Psoas muscle (tissue), 8 donors: ENCODE data around the gene PCDH9. TPM values are rescaled to one million over a fixed set of nuclear protein-coding genes. Genes with fewer than 3 reads are reported as not detected.
A peak's percentile ranks its signal among the peaks of the same experiment; 100 is the strongest.

Experiments used
- ATAC-seq, 4 donors: fragments of 200-7000 bp; cut with Tn5 transposase; one replicate each; pipeline ENCODE4 v1.9.1; 2020; ENCODE audit warnings: moderate library complexity in 3 of 4, mild to moderate bottlenecking in 2 of 4
- DNase-seq, 2 donors: peaks; one replicate each; pipeline ENCODE4 v3.0.0-alpha.2; 2020
- H3K27ac ChIP-seq: fragments of 200-600 bp; one replicate; pipeline ENCODE4 v1.8.0; 2022
- H3K27me3 ChIP-seq, 3 donors: fragments of 200-600 bp in 1 of 3; one replicate each; pipeline versions ENCODE4 v1.6.1 to v1.8.0; 2013 to 2022; ENCODE audit warnings: low read length in 2 of 3, mild to moderate bottlenecking in 2 of 3, moderate library complexity in 1 of 3; ENCODE audit not compliant: insufficient read depth in 3 of 3
- H3K36me3 ChIP-seq, 2 donors: fragments of 200-600 bp in 1 of 2; one replicate each; pipeline versions ENCODE4 v1.6.1 to v1.8.0; 2013 to 2022; ENCODE audit warnings: low read depth in 1 of 2, mild to moderate bottlenecking in 1 of 2, moderate library complexity in 1 of 2; ENCODE audit not compliant: insufficient read depth in 1 of 2
- H3K4me1 ChIP-seq: fragments of 200-600 bp; one replicate; pipeline ENCODE4 v1.8.0; 2022
- H3K4me3 ChIP-seq: fragments of 200-600 bp; one replicate; pipeline ENCODE4 v1.8.0; 2022; ENCODE audit warnings: mild to moderate bottlenecking
- H3K9me3 ChIP-seq: fragments of 200-600 bp; one replicate; pipeline ENCODE4 v1.8.0; 2022
- WGBS, 3 donors: extraction: QIAGEN DNeasy Blood & Tissue Kit; methylation state at CpG; one replicate each; pipeline versions ENCODE4 v1.1.6 to v1.1.7; 2013; 5-methylcytosine and 5-hydroxymethylcytosine counted together
- intact Hi-C, 2 donors: fragments of 100-400 bp; cut with DNase I; formaldehyde crosslinking; loops; one replicate each; pipeline versions ENCODE4 v1.11.0 to v1.14.2; 2022
- polyA plus RNA-seq, 3 donors: library from polyadenylated mRNA; stranded (reverse); fragments of 200-250 nt; gene quantifications; one replicate each; pipeline ENCODE4 v1.2.3, GENCODE V29; 2013
- total RNA-seq, 4 donors: library from RNA; stranded (reverse); fragmentation: NEBNext Ultra II Directional in 2 of 4; extraction: Animal tissue kit (Norgen Biotek cat#: 25700) in 2 of 4; gene quantifications; one replicate each; pipeline versions ENCODE4 v1.2.1 to v1.2.4, GENCODE V29; 2021 to 2023
- TF ChIP-seq, protein P1 (sequence below): fragments of 200-600 bp; IDR thresholded peaks from one replicate; pipeline ENCODE4 v1.8.0; 2022; ENCODE audit warnings: antibody characterized with exemption
- donor health status: healthy with polysubstance abuse.
- donor health status: DM: no; HTN: no; CAD: no; lungs with moderate emphysema.
- donor health status: Bipolar disorder and iron deficiency.
- donor health status: healthy.
- donor health status: DM: yes; HTN: yes; CAD: no.
- donor health status: DM: no; HTN: no; CAD: no.
- donor health status: DM: no; HTN: no; CAD: no.
- donor health status: DM: yes; HTN: yes; CAD: no.

PCDH9 gene
- total and polyA plus RNA-seq, 7 donors: 0.27 to 4.9 (median 2.1) TPM

DNA sequence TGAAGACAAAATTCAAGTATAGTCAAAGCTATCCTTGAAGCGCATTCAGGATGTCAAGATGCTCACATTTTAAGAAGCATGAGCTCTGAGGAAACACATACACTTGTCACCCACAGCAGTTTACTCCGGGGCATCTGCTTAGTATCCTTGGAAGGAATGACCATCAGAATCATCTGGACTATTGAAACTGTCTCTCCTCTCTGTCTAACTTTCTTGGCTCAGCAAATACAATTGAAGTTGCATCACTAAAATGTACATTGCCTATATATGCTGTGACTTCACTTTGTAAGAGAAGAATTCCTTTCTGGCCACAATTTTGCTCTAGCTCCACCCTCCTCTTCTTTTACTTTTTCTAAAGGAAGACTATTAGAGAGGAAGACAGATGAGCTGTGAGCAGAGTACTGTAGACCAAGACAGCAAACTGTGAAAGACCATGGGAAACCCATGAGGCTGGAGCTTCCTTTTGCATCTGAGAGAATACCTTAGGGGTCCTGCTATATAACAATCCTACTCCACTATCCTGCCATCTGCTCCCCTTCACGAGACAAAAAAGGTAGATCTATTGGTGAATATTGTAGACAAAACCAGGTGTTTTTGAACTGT lies 906.3 kb downstream of the PCDH9 start:
- intact Hi-C loops: no loop called here
- Histone ChIP-seq H3K27me3 (no peaks in the 10 kb centered on the region), H3K9me3 (no peaks in the 10 kb centered on the region), H3K4me3 (no peak overlapping the region), H3K27ac (no peak overlapping the region), H3K4me1 (no peaks in the 10 kb centered on the region), H3K36me3 (no peaks in the 10 kb centered on the region)
- no peak for ATAC-seq
- WGBS, 3 donors: 80 to 87% (median 83%) methylated on average over 3 of the region's 3 CpGs
- DNase-seq: no peak
- TF ChIP-seq, protein P1, sequence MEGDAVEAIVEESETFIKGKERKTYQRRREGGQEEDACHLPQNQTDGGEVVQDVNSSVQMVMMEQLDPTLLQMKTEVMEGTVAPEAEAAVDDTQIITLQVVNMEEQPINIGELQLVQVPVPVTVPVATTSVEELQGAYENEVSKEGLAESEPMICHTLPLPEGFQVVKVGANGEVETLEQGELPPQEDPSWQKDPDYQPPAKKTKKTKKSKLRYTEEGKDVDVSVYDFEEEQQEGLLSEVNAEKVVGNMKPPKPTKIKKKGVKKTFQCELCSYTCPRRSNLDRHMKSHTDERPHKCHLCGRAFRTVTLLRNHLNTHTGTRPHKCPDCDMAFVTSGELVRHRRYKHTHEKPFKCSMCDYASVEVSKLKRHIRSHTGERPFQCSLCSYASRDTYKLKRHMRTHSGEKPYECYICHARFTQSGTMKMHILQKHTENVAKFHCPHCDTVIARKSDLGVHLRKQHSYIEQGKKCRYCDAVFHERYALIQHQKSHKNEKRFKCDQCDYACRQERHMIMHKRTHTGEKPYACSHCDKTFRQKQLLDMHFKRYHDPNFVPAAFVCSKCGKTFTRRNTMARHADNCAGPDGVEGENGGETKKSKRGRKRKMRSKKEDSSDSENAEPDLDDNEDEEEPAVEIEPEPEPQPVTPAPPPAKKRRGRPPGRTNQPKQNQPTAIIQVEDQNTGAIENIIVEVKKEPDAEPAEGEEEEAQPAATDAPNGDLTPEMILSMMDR: no peak

DNA sequence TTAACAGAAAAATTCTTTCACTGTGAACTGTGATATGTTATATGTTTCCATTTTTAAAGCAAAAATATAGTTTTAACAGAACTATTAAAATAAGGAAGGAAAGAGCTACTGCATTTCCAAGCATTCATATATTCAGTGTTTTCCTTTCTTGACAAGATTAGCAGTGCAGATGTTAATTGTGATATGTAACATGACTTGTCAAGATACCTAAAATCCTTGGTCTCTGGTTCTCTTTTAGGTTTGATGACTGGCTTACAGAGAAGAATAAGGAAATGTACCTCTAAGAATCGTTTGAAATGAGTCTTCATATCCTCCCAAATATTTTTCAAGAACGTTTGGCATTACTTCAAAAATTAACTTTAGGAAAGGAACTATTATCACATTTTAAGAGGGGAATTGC lies 907.2 kb downstream of the PCDH9 start:
- Histone ChIP-seq H3K36me3 (no peaks in the 10 kb centered on the region), H3K4me3 (no peak overlapping the region), H3K4me1 (no peaks in the 10 kb centered on the region), H3K9me3 (no peaks in the 10 kb centered on the region), H3K27me3 (no peaks in the 10 kb centered on the region), H3K27ac (no peak overlapping the region)
- ATAC-seq (no peak), DNase-seq (no peak)
- intact Hi-C loops: no loop called here
- TF ChIP-seq, protein P1: no peak
- WGBS, 3 donors: 30 to 35% (median 31%) methylated on average over 2 of the region's 2 CpGs

DNA sequence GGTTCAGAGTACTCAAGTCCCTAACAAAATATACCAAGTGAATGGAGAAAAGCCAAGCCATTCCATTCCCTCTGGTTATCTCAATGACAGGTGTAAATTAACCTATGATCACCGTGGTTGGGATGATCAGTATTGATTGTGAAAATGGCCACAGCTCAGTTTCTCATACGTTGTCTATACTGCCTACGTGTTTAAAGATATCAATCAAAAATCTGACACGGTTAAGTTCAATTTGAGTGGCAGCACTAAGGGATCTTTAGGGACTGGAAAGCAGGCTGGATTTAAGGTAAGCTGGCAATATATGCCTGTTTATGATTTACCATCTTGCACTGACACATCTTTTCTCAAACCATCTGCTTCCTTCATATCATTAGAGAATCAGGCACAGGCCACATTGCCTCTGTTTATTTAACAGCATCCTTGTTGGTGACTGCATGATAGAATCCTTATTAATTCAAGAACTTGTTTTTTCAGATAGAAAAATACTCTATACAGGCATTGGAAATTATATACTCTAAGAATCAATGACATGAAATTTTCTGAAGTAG lies 907.9 kb downstream of the PCDH9 start:
- Histone ChIP-seq H3K4me1 (no peaks in the 10 kb centered on the region), H3K27ac (no peak overlapping the region), H3K27me3 (no peaks in the 10 kb centered on the region), H3K4me3 (no peak overlapping the region), H3K9me3 (no peaks in the 10 kb centered on the region), H3K36me3 (no peaks in the 10 kb centered on the region)
- TF ChIP-seq, protein P1: no peak
- DNase-seq (no peak), ATAC-seq (no peak)
- intact Hi-C loops: no loop called here
- 72 to 82% (median 76%) methylated on average over 4 of the region's 4 CpGs for WGBS, 3 donors

DNA sequence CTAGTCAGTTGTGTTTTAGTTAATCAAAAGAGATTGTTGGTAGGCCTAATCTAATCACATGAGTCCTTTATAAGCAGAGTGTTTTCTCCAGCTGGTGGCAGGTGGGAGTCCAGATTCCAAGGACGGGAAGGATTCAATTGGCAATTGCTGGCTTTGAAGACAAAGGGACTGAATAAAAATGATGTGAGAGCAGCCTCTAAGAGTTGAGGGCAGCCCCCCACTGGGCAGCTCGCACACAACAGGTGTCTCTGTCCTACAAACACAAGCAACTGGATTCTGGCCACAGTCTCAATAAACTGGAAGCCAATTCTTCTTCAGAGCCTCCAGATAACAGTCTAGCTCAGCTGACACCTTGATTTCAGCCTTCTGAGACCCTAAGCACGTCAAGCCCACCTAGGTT lies 915.2 kb downstream of the PCDH9 start:
- WGBS, 3 donors: 37 to 61% (median 43%) methylated on average over 3 of the region's 3 CpGs
- TF ChIP-seq, protein P1: no peak
- H3K4me1 ChIP-seq: no peaks in the 10 kb centered on the region
- no peaks in the 10 kb centered on the region for H3K9me3 ChIP-seq
- DNase-seq (no peak), ATAC-seq (no peak)
- H3K4me3 ChIP-seq: no peak overlapping the region
- no peaks in the 10 kb centered on the region for H3K36me3 ChIP-seq
- H3K27me3 ChIP-seq: no peaks in the 10 kb centered on the region
- intact Hi-C loops: no loop called here
- no peak overlapping the region for H3K27ac ChIP-seq

DNA sequence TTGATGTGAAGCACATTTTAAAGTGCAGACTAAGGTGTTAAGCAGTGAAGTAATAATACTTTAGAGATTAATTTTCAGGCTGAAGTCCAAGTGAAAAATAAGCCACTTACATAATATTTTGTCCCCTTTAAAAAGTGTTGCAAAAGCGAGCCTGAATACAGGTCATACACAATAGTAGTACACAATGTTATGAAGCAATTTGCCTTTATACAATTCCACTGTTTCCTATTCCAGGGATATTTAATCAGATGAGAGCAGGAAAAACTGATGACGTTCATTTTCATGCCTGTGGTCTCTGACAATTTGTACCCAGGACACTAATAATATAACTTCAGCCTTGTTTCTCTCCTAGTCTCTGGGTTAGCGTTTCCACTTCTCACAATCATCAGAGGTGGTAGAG lies 916.7 kb downstream of the PCDH9 start:
- Histone ChIP-seq H3K36me3 (no peaks in the 10 kb centered on the region), H3K27me3 (no peaks in the 10 kb centered on the region), H3K9me3 (no peaks in the 10 kb centered on the region), H3K4me1 (no peaks in the 10 kb centered on the region), H3K27ac (no peak overlapping the region), H3K4me3 (no peak overlapping the region)
- peak in 1 of 4 donors; percentile 45 for ATAC-seq
- no peak for DNase-seq
- intact Hi-C loops: no loop called here
- WGBS, 3 donors: 53 to 67% (median 55%) methylated on average over 3 of the region's 3 CpGs
- TF ChIP-seq, protein P1: no peak
